ENCODE results near the gene SLC15A4.

SLC15A4 gene

DNA sequence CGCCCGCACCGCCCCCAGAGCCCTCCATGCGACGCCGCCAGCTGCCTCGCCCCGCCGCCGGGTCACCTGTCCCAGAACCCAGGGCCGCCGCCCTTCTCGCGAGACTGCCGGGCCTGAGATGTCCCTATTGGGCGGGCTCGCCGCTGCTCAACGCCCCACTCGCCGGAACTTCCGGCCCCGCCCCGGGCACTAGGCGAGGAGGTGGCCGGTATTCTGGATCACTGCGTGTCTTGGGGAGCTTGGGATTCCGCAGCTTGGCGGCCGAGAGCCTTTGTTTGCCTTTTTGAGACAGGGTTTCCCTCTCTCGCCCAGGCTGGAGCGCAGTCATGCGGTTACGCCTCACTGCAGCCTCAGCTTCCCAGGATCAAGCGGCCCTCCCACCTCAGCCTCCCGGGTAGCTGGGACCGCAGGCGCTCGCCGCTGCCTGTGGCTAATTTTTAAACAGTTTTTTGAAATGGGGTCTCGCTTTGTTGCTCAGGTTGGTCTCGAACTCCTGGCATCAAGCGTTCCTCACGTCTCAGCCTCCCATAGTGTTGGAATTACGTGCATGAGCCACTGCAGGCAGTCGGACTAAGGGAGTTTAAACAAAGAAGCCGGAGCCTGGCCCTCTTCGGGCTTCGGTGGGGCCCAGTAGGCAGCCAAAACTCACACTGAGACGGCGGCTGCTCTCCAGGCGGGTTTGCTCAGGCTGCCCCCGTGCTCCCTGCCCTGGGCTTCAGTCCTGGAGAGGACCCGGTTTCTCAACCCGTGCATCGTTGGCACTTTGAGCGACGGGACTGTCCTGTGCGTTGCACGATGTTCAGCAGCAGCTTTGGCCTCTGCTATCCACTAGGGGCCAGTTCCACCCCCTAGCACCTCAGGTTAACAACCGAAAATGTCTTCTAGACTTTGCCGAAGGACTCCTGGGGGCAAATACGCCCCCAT is at the start of gene SLC15A4:
TSS of gene SLC15A4 (minus strand) at position 43 of the 924 bp plus-strand sequence. CDS start at position 28, 15 bp downstream.
- CTCF ChIA-PET, result interaction anchor here (0.6 to 1.0 kb wide), 4 partner anchors 106 to 1513 kb away, joined by 3 read pairs; no protein-coding TSS in a partner anchor
- POLR2A ChIA-PET (ENCODE audit: low non-redundant PET), result interaction anchor here (0.5 to 1.2 kb wide), 3 partner anchors 18 to 83 kb away, joined by 3 to 4 read pairs (median 4); no protein-coding TSS in a partner anchor
- TF ChIP-seq, protein P1, sequence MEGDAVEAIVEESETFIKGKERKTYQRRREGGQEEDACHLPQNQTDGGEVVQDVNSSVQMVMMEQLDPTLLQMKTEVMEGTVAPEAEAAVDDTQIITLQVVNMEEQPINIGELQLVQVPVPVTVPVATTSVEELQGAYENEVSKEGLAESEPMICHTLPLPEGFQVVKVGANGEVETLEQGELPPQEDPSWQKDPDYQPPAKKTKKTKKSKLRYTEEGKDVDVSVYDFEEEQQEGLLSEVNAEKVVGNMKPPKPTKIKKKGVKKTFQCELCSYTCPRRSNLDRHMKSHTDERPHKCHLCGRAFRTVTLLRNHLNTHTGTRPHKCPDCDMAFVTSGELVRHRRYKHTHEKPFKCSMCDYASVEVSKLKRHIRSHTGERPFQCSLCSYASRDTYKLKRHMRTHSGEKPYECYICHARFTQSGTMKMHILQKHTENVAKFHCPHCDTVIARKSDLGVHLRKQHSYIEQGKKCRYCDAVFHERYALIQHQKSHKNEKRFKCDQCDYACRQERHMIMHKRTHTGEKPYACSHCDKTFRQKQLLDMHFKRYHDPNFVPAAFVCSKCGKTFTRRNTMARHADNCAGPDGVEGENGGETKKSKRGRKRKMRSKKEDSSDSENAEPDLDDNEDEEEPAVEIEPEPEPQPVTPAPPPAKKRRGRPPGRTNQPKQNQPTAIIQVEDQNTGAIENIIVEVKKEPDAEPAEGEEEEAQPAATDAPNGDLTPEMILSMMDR (conservative IDR thresholded peaks at IDR 0.05; ENCODE audit: low read depth), result peak; percentile 20; the same call in 1 of the 2 replicates
- H3K27ac ChIP-seq, result peak within 1 kb of the TSS; percentile 83
- peak; percentile 97 for DNase-seq (ENCODE audit: low spot score)

DNA sequence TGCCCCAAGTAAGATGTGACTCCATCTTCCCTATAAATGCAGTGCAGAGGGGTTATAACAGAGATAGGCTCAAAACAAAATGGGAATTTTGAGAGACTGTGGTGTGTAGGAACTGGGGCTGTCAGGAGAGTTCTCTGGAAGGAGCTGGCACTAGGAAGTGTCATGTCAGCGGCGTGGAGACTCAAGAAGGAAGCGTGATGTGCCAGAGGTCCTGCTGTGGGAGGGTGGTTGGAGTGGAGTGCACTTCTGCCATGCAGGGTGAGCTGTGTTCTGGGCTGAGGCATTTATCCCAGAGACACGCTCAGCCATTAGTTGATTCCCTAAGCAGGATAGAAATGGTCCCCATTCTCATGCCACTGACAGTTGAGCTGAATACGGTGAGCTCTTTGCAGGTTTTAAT is 48.5 kb upstream of the SLC15A4 start:
- ChIA-PET POLR2A (ENCODE audit: low non-redundant PET) (no interaction called here), CTCF (interaction anchor here (0.6 kb wide), 1 partner anchor 32 kb away, joined by 9 read pairs; no protein-coding TSS in a partner anchor)
- TF ChIP-seq, protein P1 (conservative IDR thresholded peaks at IDR 0.05; ENCODE audit: low read depth), result no peak

DNA sequence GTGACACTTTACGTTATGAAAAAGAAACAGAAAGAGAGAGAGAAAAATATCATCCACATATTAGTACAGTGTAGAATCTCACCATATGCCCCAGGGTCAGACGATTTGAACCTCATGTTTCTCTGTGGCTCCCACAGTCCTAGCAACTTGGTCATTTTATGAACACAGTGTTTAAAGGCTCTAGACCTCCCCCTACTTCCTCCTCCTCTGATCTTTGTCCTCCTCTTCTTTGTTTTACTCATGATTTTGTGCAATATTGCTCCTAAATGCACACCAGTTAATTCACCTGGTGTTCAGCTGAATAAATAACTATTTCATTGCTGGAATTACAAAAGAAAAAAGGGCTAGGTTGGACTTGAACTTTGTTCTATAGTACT is 47.7 kb upstream of the SLC15A4 start:
- ChIA-PET POLR2A (ENCODE audit: low non-redundant PET) (no interaction called here), CTCF (no interaction called here)
- DNase-seq (ENCODE audit: low spot score), result no peak
- TF ChIP-seq, protein P1 (conservative IDR thresholded peaks at IDR 0.05; ENCODE audit: low read depth), result no peak
- H3K27ac ChIP-seq, result no peak overlapping the region

More for the DNA sequence above, 48.5 kb upstream of the SLC15A4 start:
- DNase-seq (ENCODE audit: low spot score), result no peak
- no peak overlapping the region for H3K27ac ChIP-seq

DNA sequence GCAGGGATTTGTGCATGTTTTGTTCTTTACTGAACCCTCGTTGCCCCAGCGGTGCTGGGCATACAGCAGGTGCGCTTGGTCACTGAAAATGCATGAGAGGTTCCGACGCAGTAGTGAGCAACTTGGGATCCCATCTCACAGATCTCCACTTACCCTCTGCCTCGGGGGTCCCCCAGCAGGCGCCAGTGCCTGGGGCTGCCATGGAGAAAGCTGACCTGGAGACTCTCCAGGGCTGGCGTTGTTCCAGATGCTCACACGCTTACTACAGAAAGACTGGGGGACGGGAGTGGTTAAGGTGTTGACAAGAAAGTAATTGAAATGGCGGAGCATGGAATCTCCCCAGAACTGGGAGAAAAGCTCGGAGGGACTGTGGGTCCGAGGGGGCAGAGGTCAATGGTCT is 43.7 kb upstream of the SLC15A4 start:
- no peak overlapping the region for H3K27ac ChIP-seq
- ChIA-PET CTCF (no interaction called here), POLR2A (ENCODE audit: low non-redundant PET) (no interaction called here)
- no peak for DNase-seq (ENCODE audit: low spot score)
- TF ChIP-seq, protein P1 (conservative IDR thresholded peaks at IDR 0.05; ENCODE audit: low read depth), result no peak

DNA sequence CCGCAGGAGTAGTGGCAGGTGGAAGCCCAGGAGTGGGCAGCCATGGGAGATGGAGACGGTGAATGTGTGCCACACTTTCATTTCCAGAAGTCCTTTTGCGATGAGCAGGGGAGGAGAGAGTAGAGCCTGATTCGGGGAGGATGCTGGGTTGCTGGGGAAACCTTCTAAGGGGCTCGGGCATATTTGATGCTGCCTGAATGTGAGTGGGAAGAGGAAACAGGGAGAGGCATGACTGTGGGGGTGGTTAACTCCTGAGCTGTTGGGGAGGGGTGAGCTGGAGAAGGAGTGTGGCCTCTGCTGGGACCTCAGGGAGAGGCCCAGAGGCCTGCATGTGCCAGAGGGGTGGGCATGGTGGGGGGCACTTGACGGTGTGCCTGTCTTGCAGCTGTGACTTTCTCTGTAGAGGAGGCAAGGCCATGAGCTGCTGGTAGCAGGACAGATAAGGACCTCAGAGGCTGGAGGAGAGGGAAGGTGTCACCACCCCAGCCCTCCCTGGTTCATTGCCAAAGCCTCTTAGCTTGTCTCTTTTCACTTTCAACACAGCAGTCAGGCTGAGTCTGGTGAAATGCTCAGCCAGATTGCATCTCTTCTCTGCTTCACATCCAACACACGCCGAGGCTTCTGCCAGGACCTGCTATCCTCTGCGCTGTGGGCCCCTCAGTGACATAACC is 40.9 kb upstream of the SLC15A4 start:
- CTCF ChIA-PET, result no interaction called here
- TF ChIP-seq, protein P1 (conservative IDR thresholded peaks at IDR 0.05; ENCODE audit: low read depth), result no peak
- H3K27ac ChIP-seq, result no peak overlapping the region
- POLR2A ChIA-PET (ENCODE audit: low non-redundant PET), result no interaction called here
- DNase-seq (ENCODE audit: low spot score), result no peak

DNA sequence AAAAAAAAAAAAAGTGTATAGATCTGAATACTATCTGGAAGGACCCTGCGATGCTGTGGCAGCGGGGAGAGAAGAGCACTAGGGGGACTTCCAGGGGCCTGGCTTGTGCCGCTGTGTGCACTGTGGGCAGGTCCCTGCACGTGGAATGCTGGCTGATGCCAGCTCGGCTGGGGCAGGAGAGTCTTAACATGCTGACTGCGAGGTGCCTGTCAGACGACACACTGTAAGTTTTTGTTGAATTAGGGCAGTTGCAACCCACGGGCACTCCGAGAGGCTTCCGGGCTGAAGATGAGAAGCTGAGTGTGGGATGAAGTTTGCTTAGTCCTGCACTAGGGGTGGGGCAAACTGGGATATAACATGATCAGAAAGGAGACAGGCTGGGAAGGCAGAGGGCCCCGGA is 40.2 kb upstream of the SLC15A4 start:
- ChIA-PET CTCF (no interaction called here), POLR2A (ENCODE audit: low non-redundant PET) (no interaction called here)
- TF ChIP-seq, protein P1 (conservative IDR thresholded peaks at IDR 0.05; ENCODE audit: low read depth), result no peak
- DNase-seq (ENCODE audit: low spot score), result no peak
- no peak overlapping the region for H3K27ac ChIP-seq
